GM18870 (cell line): ENCODE data around the gene CHRNG.

Source experiments
- ATAC-seq: cut with Tn5 transposase; IDR thresholded peaks from one replicate; pipeline ENCODE4 v1.9.1; 2021; ENCODE audit warnings: moderate library complexity; ENCODE audit not compliant: unreplicated experiment

Gene CHRNG

GRCh38 chr2:232574674-232575403 is 35.3 kb downstream of the CHRNG start:
- ATAC-seq = no peak

- no peak for ATAC-seq
These were observed 35.9 kb downstream of the CHRNG start for GRCh38 chr2:232575404-232575746.

- no peak for ATAC-seq
These were observed 37.5 kb downstream of the CHRNG start for GRCh38 chr2:232576995-232577394.

- ATAC-seq = no peak
These were observed 38.3 kb downstream of the CHRNG start for GRCh38 chr2:232577841-232578240.

GRCh38 chr2:232578626-232579025 is 39.1 kb downstream of the CHRNG start:
- no peak for ATAC-seq

- ATAC-seq = no peak
These were observed 41.1 kb downstream of the CHRNG start for GRCh38 chr2:232580648-232580981.

- ATAC-seq = no peak
These were observed 42.2 kb downstream of the CHRNG start for GRCh38 chr2:232581725-232582124.

- no peak for ATAC-seq
These were observed 44.7 kb downstream of the CHRNG start for GRCh38 chr2:232584238-232584637.

- ATAC-seq = no peak
These were observed 47.5 kb downstream of the CHRNG start for GRCh38 chr2:232586943-232587505.

GRCh38 chr2:232587512-232587911 is 48.0 kb downstream of the CHRNG start:
- ATAC-seq = no peak

- no peak for ATAC-seq
These were observed 48.5 kb downstream of the CHRNG start for GRCh38 chr2:232588031-232588430.

GRCh38 chr2:232588680-232589585 is 49.4 kb downstream of the CHRNG start:
- ATAC-seq = no peak

- no peak for ATAC-seq
These were observed 53.4 kb downstream of the CHRNG start for GRCh38 chr2:232592772-232593395.

GRCh38 chr2:232593982-232594381 is 54.5 kb downstream of the CHRNG start:
- no peak for ATAC-seq
